H1 (cell line): ENCODE results near the gene GXYLT2. TPM values are rescaled to one million over a fixed set of nuclear protein-coding genes. Genes with fewer than 3 reads are reported as not detected.

Source experiments
- CTCF ChIA-PET: fragments of 300-600 bp; sonication (Branson Sonifier 250); formaldehyde crosslinking; loops from one replicate; lab custom pipeline; 2021; ENCODE audit not compliant: partially characterized antibody; lab: Charles Lee
- POLR2A ChIA-PET: fragments of 300-600 bp; sonication (Branson Sonifier 250); formaldehyde crosslinking; loops from one replicate; lab custom pipeline; 2021; ENCODE audit warnings: inconsistent platforms; ENCODE audit not compliant: partially characterized antibody; lab: Charles Lee
- DNase-seq, 2 experiments: peaks; one replicate each; pipeline versions ENCODE4 v3.0.0 to v3.0.0-alpha.2; 2010 to 2022; ENCODE audit warnings: low spot score in 2 of 2, low read depth in 1 of 2, mixed read lengths in 1 of 2
- FAIRE-seq: peaks from 2 replicates; lab custom pipeline; 2011; peaks lifted over from hg19 to GRCh38; lab: Jason Lieb, UNC
- H2AFZ ChIP-seq: 2 replicates; pipeline ENCODE4 v1.8.1; 2012; ENCODE audit warnings: low read length, inconsistent platforms
- H2AK5ac ChIP-seq: 2 replicates; pipeline ENCODE4 v1.6.1; 2013; ENCODE audit warnings: low read depth, low read length
- H2BK120ac ChIP-seq: replicated peaks from 2 replicates; pipeline ENCODE3; 2013; ENCODE audit warnings: low read depth, low read length, inconsistent platforms
- H2BK12ac ChIP-seq: 2 replicates; pipeline ENCODE4 v1.6.1; 2013; ENCODE audit warnings: low read depth, low read length
- H2BK15ac ChIP-seq: 2 replicates; pipeline ENCODE4 v1.6.1; 2013; ENCODE audit warnings: low read length
- H2BK20ac ChIP-seq: 2 replicates; pipeline ENCODE4 v1.6.1; 2013; ENCODE audit warnings: low read length
- H2BK5ac ChIP-seq: 2 replicates; pipeline ENCODE4 v1.6.1; 2013; ENCODE audit warnings: low read depth, low read length
- H3K14ac ChIP-seq: 2 replicates; pipeline ENCODE4 v1.6.1; 2013; ENCODE audit warnings: inconsistent platforms; ENCODE audit not compliant: insufficient read length
- H3K18ac ChIP-seq: 2 replicates; pipeline ENCODE4 v1.6.1; 2013; ENCODE audit warnings: low read length; ENCODE audit errors: extremely low read depth
- H3K23ac ChIP-seq: 2 replicates; pipeline ENCODE4 v1.6.1; 2013; ENCODE audit warnings: inconsistent platforms; ENCODE audit not compliant: insufficient read length
- H3K23me2 ChIP-seq: 2 replicates; pipeline ENCODE4 v1.6.1; 2013; ENCODE audit warnings: low read depth, low read length
- H3K27ac ChIP-seq: 2 replicates; pipeline ENCODE4 v1.6.1; 2011; ENCODE audit warnings: low read depth, low read length, inconsistent platforms
- H3K27me3 ChIP-seq, 4 experiments: replicated peaks in 1 of 4; 1 replicate in 1 of 4; 2 replicates in 3 of 4; pipeline versions ENCODE4 v1.6.1 to v1.8.1; 2011 to 2013; ENCODE audit warnings: low read length in 3 of 4, mild to moderate bottlenecking in 3 of 4, inconsistent platforms in 2 of 4, mixed read lengths in 2 of 4, moderate library complexity in 1 of 4; ENCODE audit not compliant: control insufficient read depth in 3 of 4, insufficient read depth in 3 of 4; ENCODE audit errors: extremely low read depth in 1 of 4
- H3K36me3 ChIP-seq, 4 experiments: 2 replicates each; pipeline versions ENCODE4 v1.6.1 to v1.8.1; 2011 to 2013; ENCODE audit warnings: mild to moderate bottlenecking in 4 of 4, low read length in 3 of 4, moderate library complexity in 2 of 4, control low read depth in 1 of 4, inconsistent platforms in 1 of 4; ENCODE audit not compliant: insufficient read depth in 4 of 4, control insufficient read depth in 2 of 4
- H3K4ac ChIP-seq: replicated peaks from 2 replicates; pipeline ENCODE3; 2013; ENCODE audit warnings: low read length, low read depth, mixed read lengths, inconsistent platforms; ENCODE audit not compliant: insufficient read length
- H3K4me1 ChIP-seq, 4 experiments: replicated peaks in 1 of 4; 1 replicate in 1 of 4; 2 replicates in 3 of 4; pipeline versions ENCODE4 v1.6.1 to v1.8.1; 2011 to 2013; ENCODE audit warnings: low read length in 3 of 4, inconsistent platforms in 2 of 4, mixed read lengths in 1 of 4; ENCODE audit not compliant: insufficient read depth in 4 of 4, control insufficient read depth in 3 of 4
- H3K4me2 ChIP-seq, 2 experiments: 2 replicates each; pipeline versions ENCODE4 v1.6.1 to v1.8.1; 2011 to 2013; ENCODE audit warnings: low read depth in 2 of 2, low read length in 2 of 2, control low read depth in 1 of 2, inconsistent platforms in 1 of 2, mild to moderate bottlenecking in 1 of 2; ENCODE audit not compliant: insufficient read depth in 1 of 2
- H3K4me3 ChIP-seq, 4 experiments: fragments of 200-600, 300-600 bp in 1 of 4; sonication (generic), shearing (Covaris generic), sonication (Bioruptor Twin) in 1 of 4; 2 replicates each; pipeline versions ENCODE4 v1.5.1 to v1.8.1; 2011 to 2016; ENCODE audit warnings: low read length in 4 of 4, low read depth in 3 of 4, control low read depth in 2 of 4, inconsistent platforms in 2 of 4, mild to moderate bottlenecking in 2 of 4, mixed read lengths in 1 of 4, moderate library complexity in 1 of 4; ENCODE audit not compliant: insufficient read depth in 2 of 4; ENCODE audit errors: extremely low read depth in 1 of 4
- H3K56ac ChIP-seq: replicated peaks from 2 replicates; pipeline ENCODE3; 2013; ENCODE audit warnings: low read depth, mild to moderate bottlenecking, mixed read lengths, low read length, inconsistent platforms; ENCODE audit not compliant: insufficient read length
- H3K79me1 ChIP-seq: 2 replicates; pipeline ENCODE4 v1.6.1; 2013; ENCODE audit warnings: low read depth, low read length, control low read depth
- H3K79me2 ChIP-seq, 2 experiments: 2 replicates each; pipeline versions ENCODE4 v1.6.1 to v1.8.1; 2012 to 2013; ENCODE audit warnings: low read length in 2 of 2, mild to moderate bottlenecking in 2 of 2, inconsistent platforms in 1 of 2; ENCODE audit not compliant: insufficient read depth in 2 of 2, control insufficient read depth in 1 of 2
- H3K9ac ChIP-seq, 4 experiments: replicated peaks in 1 of 4; 1 replicate in 1 of 4; 2 replicates in 3 of 4; pipeline versions ENCODE4 v1.6.1 to v1.8.1; 2011 to 2013; ENCODE audit warnings: low read depth in 3 of 4, low read length in 3 of 4, control low read depth in 2 of 4, mild to moderate bottlenecking in 2 of 4, moderate library complexity in 2 of 4, inconsistent platforms in 1 of 4; ENCODE audit errors: extremely low read depth in 1 of 4
- H3K9me3 ChIP-seq, 2 experiments: 2 replicates each; pipeline versions ENCODE4 v1.6.1 to v1.8.1; 2012 to 2013; ENCODE audit warnings: mild to moderate bottlenecking in 2 of 2, moderate library complexity in 2 of 2, control low read depth in 1 of 2, inconsistent platforms in 1 of 2, low read depth in 1 of 2, low read length in 1 of 2, mixed read lengths in 1 of 2; ENCODE audit not compliant: insufficient read depth in 2 of 2
- H4K20me1 ChIP-seq, 2 experiments: replicated peaks in 1 of 2; 2 replicates each; pipeline versions ENCODE3 to v1.8.1; 2011 to 2013; ENCODE audit warnings: inconsistent platforms in 2 of 2, low read length in 2 of 2, mild to moderate bottlenecking in 1 of 2; ENCODE audit not compliant: insufficient read depth in 2 of 2, control insufficient read depth in 1 of 2
- H4K5ac ChIP-seq: 2 replicates; pipeline ENCODE4 v1.6.1; 2013; ENCODE audit warnings: low read length, low read depth, mixed read lengths, inconsistent platforms; ENCODE audit not compliant: insufficient read length
- H4K8ac ChIP-seq: 2 replicates; pipeline ENCODE4 v1.8.0; 2013; ENCODE audit warnings: mild to moderate bottlenecking, moderate library complexity, low read length, inconsistent platforms; ENCODE audit not compliant: insufficient read depth; ENCODE audit errors: extremely low read depth
- H4K91ac ChIP-seq: replicated peaks from 2 replicates; pipeline ENCODE3; 2013; ENCODE audit warnings: low read length, mixed read lengths, inconsistent platforms; ENCODE audit not compliant: insufficient read length
- ASH2L ChIP-seq: fragments of 200-600, 300-600 bp; sonication (generic); IDR thresholded peaks from one replicate; pipeline ENCODE4 v1.7.1; 2017; ENCODE audit warnings: low read length
- ATF2 ChIP-seq: IDR thresholded peaks from 2 replicates; pipeline ENCODE4 v1.6.1; 2012; ENCODE audit warnings: low read length, inconsistent platforms
- CTBP2 ChIP-seq: IDR thresholded peaks from 2 replicates; pipeline ENCODE4 v1.7.0; 2011; ENCODE audit warnings: borderline replicate concordance, mild to moderate bottlenecking, moderate library complexity, mixed read lengths, low read length; ENCODE audit not compliant: insufficient read depth, insufficient read length
- NRF1 ChIP-seq: IDR thresholded peaks from 2 replicates; pipeline ENCODE4 v1.6.1; 2011; ENCODE audit warnings: mild to moderate bottlenecking, low read depth, low read length, improper control_type of control experiment
- RFX5 ChIP-seq: IDR thresholded peaks from 2 replicates; pipeline ENCODE4 v1.6.1; 2011; ENCODE audit warnings: low read depth, low read length, improper control_type of control experiment, borderline replicate concordance
- SIRT6 ChIP-seq: IDR thresholded peaks from one replicate; pipeline ENCODE4 v1.7.1; 2012; ENCODE audit warnings: low read length, inconsistent platforms
- YY1 ChIP-seq: IDR thresholded peaks from 2 replicates; pipeline ENCODE4 v1.6.1; 2011; ENCODE audit warnings: low read depth, mild to moderate bottlenecking, low read length
- ZNF274 ChIP-seq: IDR thresholded peaks from 2 replicates; pipeline ENCODE4 v1.7.0; 2012; ENCODE audit warnings: low read length, borderline replicate concordance; ENCODE audit errors: extremely low read depth
- WGBS, 2 experiments: shearing (Covaris generic) in 1 of 2; methylation state at CpG; one replicate each; pipeline versions ENCODE4 v1.1.6 to v1.1.7; 2013 to 2015; ENCODE audit warnings: low lambda C conversion rate in 2 of 2, mixed read lengths in 2 of 2, inconsistent platforms in 1 of 2, low coverage in 1 of 2, missing lambda C conversion rate in 1 of 2; ENCODE audit not compliant: insufficient replicate concordance in 2 of 2, insufficient coverage in 1 of 2, insufficient read length in 1 of 2; ENCODE audit errors: extremely low coverage in 1 of 2, missing lambda C conversion rate in 1 of 2; 5-methylcytosine and 5-hydroxymethylcytosine counted together
- polyA plus RNA-seq, 7 experiments: library from polyadenylated mRNA; depleted of rRNA in 3 of 7; stranded (reverse) in 5 of 7; unstranded in 2 of 7; fragments of >200 nt in 5 of 7; fragments of 200-250 nt in 2 of 7; gene quantifications; 1 replicate in 5 of 7; 2 replicates in 1 of 7; 4 replicates in 1 of 7; pipeline versions ENCODE4 v1.2.1 to v1.2.3, GENCODE V29; 2011 to 2013; ENCODE audit warnings: missing spikeins in 2 of 7, mixed read lengths in 2 of 7
- total RNA-seq: library from RNA; stranded (reverse); fragmentation: NEBNext Ultra II Directional; extraction: Animal tissue kit (Norgen Biotek cat#: 25700); gene quantifications from 2 replicates; pipeline ENCODE4 v1.2.1, GENCODE V29; 2021
- TF ChIP-seq, protein P1 (sequence below): IDR thresholded peaks from 2 replicates; pipeline ENCODE4 v1.6.1; 2011; ENCODE audit warnings: low read length, improper control_type of control experiment
- TF ChIP-seq, protein P2 (sequence below): IDR thresholded peaks from 2 replicates; pipeline ENCODE4 v1.6.1; 2011; ENCODE audit warnings: low read depth, mild to moderate bottlenecking, low read length; ENCODE audit not compliant: insufficient read depth

GXYLT2 gene
- total and polyA plus RNA-seq, 2 of the 8 experiments (the other 6 are each of a cell fraction or from before 2014, with no cell fraction given): 1.8 to 5.6 TPM

- no peak overlapping the region for H3K14ac ChIP-seq
- no peak overlapping the region for H4K5ac ChIP-seq
- H4K8ac ChIP-seq: no peak overlapping the region
- H3K18ac ChIP-seq: no peak overlapping the region
- H3K4me3 ChIP-seq: no peak overlapping the region
- no peak overlapping the region for H3K23ac ChIP-seq
- H3K27me3 ChIP-seq: no peaks in the 10 kb centered on the region
- WGBS, 2 experiments: 85% methylated on average over 1 of the region's 1 CpG; no CpG with 5 or more reads in 1 of the 2 experiments
- no peak overlapping the region for H2BK5ac ChIP-seq
- no peak overlapping the region for H3K9ac ChIP-seq
- no peaks in the 10 kb centered on the region for H3K79me1 ChIP-seq
- H3K4me2 ChIP-seq: no peak overlapping the region
- FAIRE-seq (no peak), DNase-seq (no peak)
- H3K27ac ChIP-seq: no peak overlapping the region
- no peak overlapping the region for H2BK12ac ChIP-seq
- H2AFZ ChIP-seq: no peak overlapping the region
- H3K4ac ChIP-seq: no peak overlapping the region
- POLR2A ChIA-PET: no interaction called here
- no peak overlapping the region for H2BK120ac ChIP-seq
- no peak overlapping the region for H4K91ac ChIP-seq
- no peaks in the 10 kb centered on the region for H3K4me1 ChIP-seq
- H2AK5ac ChIP-seq: no peak overlapping the region
- H2BK20ac ChIP-seq: no peak overlapping the region
- no peak overlapping the region for H2BK15ac ChIP-seq
- H3K36me3 ChIP-seq: no peaks in the 10 kb centered on the region
- no peaks in the 10 kb centered on the region for H3K79me2 ChIP-seq
- no peaks in the 10 kb centered on the region for H3K23me2 ChIP-seq
- CTCF ChIA-PET: interaction anchor here (0.6 to 1.5 kb wide), 3 partner anchors 9 to 14 kb away, joined by 3 to 6 read pairs (median 3); no protein-coding TSS in a partner anchor
- H3K56ac ChIP-seq: no peak overlapping the region
- no peaks in the 10 kb centered on the region for H3K9me3 ChIP-seq
- no peaks in the 10 kb centered on the region for H4K20me1 ChIP-seq
- TF ChIP-seq RFX5 (no peak), ASH2L (no peak), YY1 (no peak), SIRT6 (no peak), ZNF274 (no peak), NRF1 (no peak), CTBP2 (no peak), ATF2 (no peak)
- TF ChIP-seq, protein P1, sequence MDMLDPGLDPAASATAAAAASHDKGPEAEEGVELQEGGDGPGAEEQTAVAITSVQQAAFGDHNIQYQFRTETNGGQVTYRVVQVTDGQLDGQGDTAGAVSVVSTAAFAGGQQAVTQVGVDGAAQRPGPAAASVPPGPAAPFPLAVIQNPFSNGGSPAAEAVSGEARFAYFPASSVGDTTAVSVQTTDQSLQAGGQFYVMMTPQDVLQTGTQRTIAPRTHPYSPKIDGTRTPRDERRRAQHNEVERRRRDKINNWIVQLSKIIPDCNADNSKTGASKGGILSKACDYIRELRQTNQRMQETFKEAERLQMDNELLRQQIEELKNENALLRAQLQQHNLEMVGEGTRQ: no peak
- TF ChIP-seq, protein P2, sequence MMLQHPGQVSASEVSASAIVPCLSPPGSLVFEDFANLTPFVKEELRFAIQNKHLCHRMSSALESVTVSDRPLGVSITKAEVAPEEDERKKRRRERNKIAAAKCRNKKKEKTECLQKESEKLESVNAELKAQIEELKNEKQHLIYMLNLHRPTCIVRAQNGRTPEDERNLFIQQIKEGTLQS: no peak
These were observed 27.0 kb upstream of the GXYLT2 start for GRCh38 chr3:72860846-72861245.
